DMS53 treated with DMSO at 0.1 percent for 48 hours (cell line): ENCODE data around the gene NOTCH4.
A peak's percentile ranks its signal among the peaks of the same experiment; 100 is the strongest.
"Not testable (repeated sequence)": the region's sequence is repeated elsewhere in the genome, so short reads cannot be mapped to it uniquely, and the experiment has no call there.

Experiments
- DNase-seq: peaks from one replicate; lab custom pipeline; 2025; ENCODE audit not compliant: unreplicated experiment; lab: John Stamatoyannopoulos, UW

The NOTCH4 gene

GRCh38 chr6:32223258-32224235 lies at the start of gene NOTCH4:
NOTCH4 (minus strand) TSS chr6:32224067; CDS start chr6:32223928, 139 bp downstream.
- no peak for DNase-seq

DNA sequence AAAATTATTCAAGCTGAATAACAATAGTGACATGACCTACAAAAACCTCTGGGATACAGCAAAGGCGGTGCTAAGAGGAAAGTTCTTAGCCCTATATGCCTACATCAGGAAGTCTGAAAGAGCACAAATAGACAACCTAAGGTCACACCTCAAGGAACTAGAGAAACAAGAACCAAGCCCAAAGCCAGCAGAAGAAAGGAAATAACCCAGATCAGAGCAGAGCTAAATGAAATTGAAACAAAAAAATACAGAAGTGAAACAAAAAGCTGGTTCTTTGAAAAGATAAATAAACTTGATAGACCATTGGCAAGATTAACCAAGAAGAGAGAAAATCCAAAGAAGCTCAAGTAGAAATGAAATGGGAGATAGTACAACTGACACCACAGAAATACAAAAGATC lies 47.6 kb upstream of the NOTCH4 start:
- DNase-seq: no peak

- DNase-seq: not testable (repeated sequence)
Observed at GRCh38 chr6:32268459-32268858, 44.6 kb upstream of the NOTCH4 start.

GRCh38 chr6:32267035-32267434 lies 43.2 kb upstream of the NOTCH4 start:
- no peak for DNase-seq

GRCh38 chr6:32257262-32257661 lies 33.4 kb upstream of the NOTCH4 start:
- not testable (repeated sequence) for DNase-seq

DNA sequence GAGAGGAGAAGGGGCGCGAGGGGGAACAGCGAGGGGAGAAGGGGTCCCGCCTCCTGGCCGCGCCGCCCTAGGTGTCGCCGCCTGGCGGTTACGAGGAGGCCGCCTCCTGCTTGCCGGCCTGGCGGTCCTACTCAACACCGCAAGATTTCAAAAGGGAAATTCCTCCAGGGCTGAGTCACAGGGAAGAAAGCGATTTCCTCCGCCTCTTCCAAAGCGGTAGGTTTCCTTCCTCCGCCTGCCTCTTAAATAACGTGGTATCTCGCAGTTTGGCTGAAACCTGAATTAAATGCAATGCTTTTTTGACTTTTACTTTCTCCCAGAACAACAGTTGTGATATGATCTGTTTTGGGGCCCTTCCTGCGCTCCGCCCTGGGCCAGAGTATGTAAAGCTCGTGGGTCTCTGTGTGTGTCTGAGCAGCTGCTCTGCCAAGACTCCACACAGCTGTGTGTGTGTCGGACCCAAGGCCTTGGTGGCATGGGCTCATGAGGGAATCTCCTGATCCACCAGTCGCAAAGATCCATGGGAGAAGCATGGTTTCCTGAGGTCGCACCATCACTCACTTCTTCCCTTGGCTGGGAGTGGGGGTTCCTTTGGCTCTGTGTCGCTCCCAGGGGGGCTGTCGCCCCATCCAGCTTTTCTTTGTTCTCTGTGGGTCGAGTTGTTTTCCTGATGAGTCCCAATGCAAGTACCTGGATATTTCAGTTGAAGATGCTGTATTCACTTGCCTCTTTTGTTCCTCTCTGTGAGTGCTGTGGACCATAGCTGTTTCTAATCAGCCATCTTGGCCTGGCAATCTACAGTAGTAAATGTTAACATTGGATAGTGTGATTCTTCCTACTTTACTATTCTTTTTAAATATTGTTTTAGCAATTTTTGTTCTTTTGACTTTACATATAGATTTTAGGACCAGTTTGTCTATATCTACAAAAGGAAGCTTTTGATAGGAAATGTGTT lies 31.6 kb upstream of the NOTCH4 start:
- no peak for DNase-seq

DNA sequence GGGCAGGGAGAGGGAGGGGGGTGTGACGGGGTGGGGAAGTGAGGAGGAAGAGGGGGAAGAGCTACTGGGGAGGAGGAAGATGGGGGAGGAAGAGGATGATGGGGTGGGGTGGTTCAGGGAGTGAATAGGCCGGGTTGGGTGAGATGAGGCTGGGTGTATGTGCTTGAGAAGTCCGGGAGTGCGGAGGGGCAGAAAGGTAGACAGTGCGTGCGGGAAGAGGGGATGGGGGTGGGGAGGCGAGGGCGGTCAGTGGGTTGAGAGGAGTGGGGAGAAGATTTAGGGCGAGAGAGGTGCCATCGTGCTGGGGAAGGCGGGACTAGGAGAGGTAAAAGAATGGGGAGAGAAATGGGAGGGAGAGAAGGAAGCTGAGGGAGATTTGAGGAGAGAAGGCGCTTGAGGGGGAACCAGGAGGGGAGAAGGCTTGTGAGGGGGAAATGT lies 30.9 kb upstream of the NOTCH4 start:
- no peak for DNase-seq

DNA sequence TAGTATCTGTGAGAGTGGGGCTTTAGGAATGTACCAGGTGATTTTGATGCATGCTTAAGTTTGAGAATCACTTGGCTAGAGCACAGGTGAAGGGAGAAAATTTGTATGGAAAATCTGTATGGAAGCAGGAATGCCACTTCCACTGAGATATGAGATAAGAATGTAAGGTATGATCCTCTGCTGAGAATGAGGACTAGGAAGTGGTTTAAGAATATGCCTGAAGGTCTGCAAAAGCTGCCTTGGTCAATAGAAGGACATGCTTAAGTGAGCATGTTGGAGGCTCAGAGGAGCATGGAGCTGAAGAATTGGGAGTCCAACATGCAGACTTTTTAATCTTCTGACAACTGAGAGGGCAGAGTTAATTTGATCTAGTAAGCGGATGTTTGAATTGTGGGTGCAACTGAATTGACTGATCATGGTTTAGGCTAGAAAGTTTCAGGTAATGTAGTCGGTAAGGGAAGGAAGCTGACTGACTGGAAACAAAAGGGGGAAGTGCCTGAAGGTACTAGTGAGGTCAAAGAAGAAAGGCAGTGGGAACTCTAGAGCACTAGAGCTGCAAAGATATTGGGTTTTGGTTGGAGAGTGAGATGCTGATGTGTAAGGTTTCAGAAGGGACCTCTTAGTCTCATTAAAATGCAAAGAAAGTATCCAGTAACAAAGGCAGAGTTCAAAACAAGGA lies 28.6 kb upstream of the NOTCH4 start:
- no peak for DNase-seq

GRCh38 chr6:32249262-32249661 lies 25.4 kb upstream of the NOTCH4 start:
- no peak for DNase-seq

DNA sequence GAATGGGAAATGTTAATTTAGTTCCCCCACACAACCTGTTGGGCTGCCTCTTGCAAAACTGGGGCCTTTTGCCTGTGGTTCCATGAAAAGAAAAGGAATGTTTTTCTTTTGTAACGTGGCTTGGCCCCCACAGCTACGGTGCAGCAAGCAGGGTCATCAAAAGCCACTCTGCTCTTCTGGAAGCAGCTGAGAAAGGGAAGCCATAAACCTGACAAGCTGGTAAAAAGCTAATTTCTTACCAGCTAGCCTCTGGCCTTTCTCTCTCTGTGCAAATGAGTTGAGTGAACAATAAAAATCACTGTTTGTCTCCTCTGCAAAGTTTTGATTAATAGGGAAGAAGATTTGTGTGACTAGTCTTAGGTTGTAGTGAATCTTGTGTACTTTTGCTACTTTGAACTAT lies 23.5 kb upstream of the NOTCH4 start:
- no peak for DNase-seq

GRCh38 chr6:32244946-32245398 lies 21.1 kb upstream of the NOTCH4 start:
- peak; percentile 56 for DNase-seq

GRCh38 chr6:32244270-32244669 lies 20.4 kb upstream of the NOTCH4 start:
- no peak for DNase-seq

GRCh38 chr6:32242318-32242813 lies 18.5 kb upstream of the NOTCH4 start:
- DNase-seq: not testable (repeated sequence)

DNA sequence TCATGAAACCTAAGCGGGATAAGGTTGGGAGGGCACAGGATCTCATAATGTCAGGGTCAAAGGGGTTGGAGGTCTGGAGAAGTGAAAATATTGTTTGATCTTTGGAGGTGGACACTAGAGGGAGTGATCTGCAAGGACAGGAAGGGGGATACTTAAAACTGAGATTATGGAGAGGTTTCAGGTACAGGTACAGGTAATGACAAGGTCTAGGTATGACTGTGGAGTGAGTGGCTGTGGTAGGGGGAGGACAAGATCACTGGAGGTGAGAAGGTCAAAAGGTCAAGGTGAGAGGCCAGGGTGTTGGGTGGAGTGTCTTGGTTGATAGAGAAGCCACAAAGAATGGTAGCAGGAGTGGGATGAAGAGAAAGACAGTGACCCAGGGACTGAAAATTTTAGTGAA lies 16.8 kb upstream of the NOTCH4 start:
- DNase-seq: no peak

- DNase-seq: no peak
Observed at GRCh38 chr6:32239462-32239861, 15.6 kb upstream of the NOTCH4 start.

- DNase-seq: no peak
Observed at GRCh38 chr6:32234934-32235333, 11.1 kb upstream of the NOTCH4 start.

- DNase-seq: no peak
Observed at GRCh38 chr6:32226434-32226833, 2.6 kb upstream of the NOTCH4 start.

GRCh38 chr6:32224696-32225095 lies 829 bp upstream of the NOTCH4 start:
- no peak for DNase-seq

DNA sequence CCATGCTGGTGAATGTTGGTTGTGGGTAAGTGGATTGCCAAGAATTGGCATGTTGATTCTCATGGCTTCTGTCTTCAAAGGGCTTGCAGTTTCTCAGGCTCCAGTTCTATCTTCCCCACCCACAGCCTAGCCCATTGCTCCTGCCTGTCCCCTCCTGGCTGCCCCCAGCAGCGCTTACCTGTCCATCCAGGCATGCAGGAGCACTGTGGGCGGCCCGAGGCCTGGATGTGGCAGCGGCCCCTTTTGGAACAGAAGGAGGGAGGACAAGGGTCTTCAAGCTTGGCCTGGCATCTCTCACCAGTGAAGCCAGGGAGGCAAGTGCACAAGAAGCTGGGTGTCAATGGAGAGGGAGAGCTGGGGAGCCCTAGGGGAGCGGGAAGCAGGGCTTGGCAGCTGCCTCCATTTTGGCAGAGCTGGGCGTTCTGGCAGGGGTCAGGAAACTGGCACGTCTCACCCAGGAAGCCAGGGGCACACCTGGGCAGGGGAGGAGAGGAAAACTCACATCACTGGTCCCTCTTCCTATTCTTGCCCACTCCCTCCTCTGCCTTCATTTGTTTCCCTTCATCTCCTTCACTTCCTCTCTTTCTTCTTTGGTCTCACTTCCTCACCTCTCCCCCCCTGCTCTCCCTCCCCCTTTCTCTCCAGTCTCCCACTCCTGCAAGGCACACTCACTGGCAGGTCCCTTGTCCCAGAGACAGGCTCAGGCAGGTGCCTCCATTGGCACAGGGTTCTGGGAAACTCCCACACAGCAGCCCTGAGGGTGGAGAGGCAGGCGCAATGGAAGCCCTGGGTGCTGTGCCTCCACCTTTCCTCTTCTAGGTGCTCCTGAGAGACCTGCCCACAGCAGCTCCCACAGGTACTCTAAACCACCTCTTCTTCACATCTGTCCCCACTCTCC lies 1.3 kb downstream of the NOTCH4 start:
- DNase-seq: no peak

GRCh38 chr6:32220021-32220420 lies 3.8 kb downstream of the NOTCH4 start:
- DNase-seq: no peak
